Activated T-cell treated with anti-CD3 and anti-CD28 coated beads for 24 hours (primary cell): ENCODE results near the gene E2F6.
"Not testable (repeated sequence)": the region's sequence is repeated elsewhere in the genome, so short reads cannot be mapped to it uniquely, and the experiment has no call there.

Source experiments
- DNase-seq: peaks from one replicate; pipeline ENCODE4 v3.0.0-alpha.2; 2020; ENCODE audit warnings: low read depth

The E2F6 gene

GRCh38 chr2:11412449-11412810 lies 53.5 kb downstream of the E2F6 start:
- DNase-seq: no peak

- no peak for DNase-seq
Observed at GRCh38 chr2:11411768-11412448, 54.1 kb downstream of the E2F6 start.

- DNase-seq: no peak
Observed at GRCh38 chr2:11411244-11411643, 54.7 kb downstream of the E2F6 start.

GRCh38 chr2:11410101-11410500 lies 55.9 kb downstream of the E2F6 start:
- no peak for DNase-seq

GRCh38 chr2:11409572-11409959 lies 56.4 kb downstream of the E2F6 start:
- DNase-seq: no peak

- no peak for DNase-seq
Observed at GRCh38 chr2:11408959-11409571, 56.9 kb downstream of the E2F6 start.

GRCh38 chr2:11407413-11407812 lies 58.5 kb downstream of the E2F6 start:
- DNase-seq: no peak

GRCh38 chr2:11406958-11407381 lies 59.0 kb downstream of the E2F6 start:
- DNase-seq: no peak

- no peak for DNase-seq
Observed at GRCh38 chr2:11406267-11406957, 59.5 kb downstream of the E2F6 start.

- no peak for DNase-seq
Observed at GRCh38 chr2:11405599-11406266, 60.2 kb downstream of the E2F6 start.

- DNase-seq: not testable (repeated sequence)
Observed at GRCh38 chr2:11405074-11405406, 60.9 kb downstream of the E2F6 start.

- DNase-seq: no peak
Observed at GRCh38 chr2:11404376-11405073, 61.4 kb downstream of the E2F6 start.

- DNase-seq: no peak
Observed at GRCh38 chr2:11402436-11402835, 63.5 kb downstream of the E2F6 start.

- DNase-seq: no peak
Observed at GRCh38 chr2:11399438-11399762, 66.6 kb downstream of the E2F6 start.

- no peak for DNase-seq
Observed at GRCh38 chr2:11398750-11399437, 67.1 kb downstream of the E2F6 start.

- no peak for DNase-seq
Observed at GRCh38 chr2:11397513-11397912, 68.4 kb downstream of the E2F6 start.

- no peak for DNase-seq
Observed at GRCh38 chr2:11396467-11397445, 69.2 kb downstream of the E2F6 start.

- no peak for DNase-seq
Observed at GRCh38 chr2:11396021-11396420, 69.9 kb downstream of the E2F6 start.

- no peak for DNase-seq
Observed at GRCh38 chr2:11395389-11395788, 70.6 kb downstream of the E2F6 start.
